GM21529 (cell line): ENCODE data around the gene ACTL6B.
A peak's percentile ranks its signal among the peaks of the same experiment; 100 is the strongest.
"Not testable (repeated sequence)": the region's sequence is repeated elsewhere in the genome, so short reads cannot be mapped to it uniquely, and the experiment has no call there.

Experiments
- ATAC-seq: cut with Tn5 transposase; IDR thresholded peaks from one replicate; pipeline ENCODE4 v1.9.1; 2021; ENCODE audit not compliant: unreplicated experiment

Gene ACTL6B

GRCh38 chr7:100655908-100656674 lies at the start of gene ACTL6B:
Gene ACTL6B, minus strand, starts transcription at chr7:100656448. Its CDS starts 94 bp downstream, at chr7:100656354.
- no peak for ATAC-seq

- ATAC-seq = peak; percentile 68
These were observed 49.1 kb upstream of the ACTL6B start for GRCh38 chr7:100705320-100705752.

- ATAC-seq = not testable (repeated sequence)
These were observed 44.8 kb upstream of the ACTL6B start for GRCh38 chr7:100701089-100701488.

- ATAC-seq = no peak
These were observed 42.8 kb upstream of the ACTL6B start for GRCh38 chr7:100699018-100699417.

- ATAC-seq = no peak
These were observed 39.9 kb upstream of the ACTL6B start for GRCh38 chr7:100696123-100696521.

GRCh38 chr7:100694098-100694745 lies 38.0 kb upstream of the ACTL6B start, which contains the start of gene GIGYF1:
Gene GIGYF1, minus strand, starts transcription at chr7:100694250. Its CDS starts 6,012 bp downstream, at chr7:100688238.
- ATAC-seq = peak; percentile 41

- ATAC-seq = peak; percentile 25
These were observed 37.3 kb upstream of the ACTL6B start for GRCh38 chr7:100693312-100694097.

- no peak for ATAC-seq
These were observed 36.3 kb upstream of the ACTL6B start for GRCh38 chr7:100692578-100692961.

- peak; percentile 46 for ATAC-seq
These were observed 35.7 kb upstream of the ACTL6B start for GRCh38 chr7:100691676-100692577.

GRCh38 chr7:100689230-100690135 lies 33.2 kb upstream of the ACTL6B start:
- no peak for ATAC-seq

- ATAC-seq = no peak
These were observed 32.1 kb upstream of the ACTL6B start for GRCh38 chr7:100688326-100688860.

- ATAC-seq = no peak
These were observed 31.6 kb upstream of the ACTL6B start for GRCh38 chr7:100687751-100688300.

GRCh38 chr7:100687261-100687660 lies 31.0 kb upstream of the ACTL6B start:
- no peak for ATAC-seq

- no peak for ATAC-seq
These were observed 30.6 kb upstream of the ACTL6B start for GRCh38 chr7:100686822-100687211.

GRCh38 chr7:100686201-100686821 lies 30.1 kb upstream of the ACTL6B start:
- no peak for ATAC-seq

GRCh38 chr7:100685631-100686145 lies 29.4 kb upstream of the ACTL6B start:
- no peak for ATAC-seq

GRCh38 chr7:100685049-100685605 lies 28.9 kb upstream of the ACTL6B start:
- no peak for ATAC-seq

- no peak for ATAC-seq
These were observed 28.3 kb upstream of the ACTL6B start for GRCh38 chr7:100684534-100685042.
